ENCODE measurements around the gene SETBP1.

The SETBP1 gene

DNA sequence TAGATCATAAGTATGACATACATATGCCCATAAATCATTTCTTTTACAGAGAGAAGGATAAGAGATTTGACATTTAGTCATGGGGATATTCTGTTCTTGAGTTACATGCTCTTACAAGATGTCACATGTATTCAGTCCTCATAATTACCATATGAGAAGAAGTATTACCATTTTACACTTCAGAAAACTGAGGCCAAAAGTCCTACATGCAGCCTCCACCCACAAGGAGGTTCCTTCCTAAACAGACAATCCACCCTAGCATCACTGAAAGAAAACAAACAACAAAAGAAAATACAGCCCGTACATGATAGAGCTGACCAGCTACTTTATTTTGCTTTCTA lies 335.1 kb downstream of the SETBP1 start:
- H2AK5ac ChIP-seq (ENCODE audit: low read length, severe bottlenecking), result no peak overlapping the region
- H3K27me3 ChIP-seq (ENCODE audit: control insufficient read depth in 1 of 2, insufficient read depth in 1 of 2, low read length in 2 of 2), result no peaks in the 10 kb centered on the region
- H3K4me3 ChIP-seq (ENCODE audit: insufficient read depth in 1 of 2, low read depth in 1 of 2, low read length in 2 of 2), result peak overlapping the region in 1 of 2 experiments; percentile 74
- H4K8ac ChIP-seq (ENCODE audit: low read length), result no peak overlapping the region
- H2BK15ac ChIP-seq (ENCODE audit: low read depth, poor library complexity, severe bottlenecking), result no peak overlapping the region
- no peak overlapping the region for H3K4me2 ChIP-seq (ENCODE audit: low read length, poor library complexity, severe bottlenecking)
- no peak overlapping the region for H2BK12ac ChIP-seq (ENCODE audit: low read length in 2 of 2)
- H3K79me1 ChIP-seq (replicated peaks; ENCODE audit: low read length, poor library complexity, severe bottlenecking), result peaks cover 17% of the 10 kb centered on the region
- H3K23ac ChIP-seq (ENCODE audit: low read length in 2 of 2), result no peak overlapping the region
- no CpG with 5 or more reads among the region's 1 CpG for WGBS
- no peak overlapping the region for H2AFZ ChIP-seq (ENCODE audit: low read depth, low read length)
- no peak overlapping the region for H2BK5ac ChIP-seq (ENCODE audit: low read depth, low read length, poor library complexity, severe bottlenecking)
- H3K18ac ChIP-seq (ENCODE audit: low read depth in 1 of 2, low read length in 2 of 2), result peak overlapping the region in 1 of 2 experiments; percentile 72
- H3K9ac ChIP-seq (ENCODE audit: low read length), result peak overlapping the region; percentile 88
- no peak overlapping the region for H3K4ac ChIP-seq (ENCODE audit: low read depth in 1 of 2, low read length in 2 of 2)
- H3K27ac ChIP-seq (ENCODE audit: low read length, poor library complexity, severe bottlenecking), result no peak overlapping the region
- no peaks in the 10 kb centered on the region for H3K36me3 ChIP-seq (ENCODE audit: control insufficient read depth in 1 of 2, insufficient read depth in 2 of 2, low read depth in 1 of 2, low read length in 2 of 2)
- H2BK120ac ChIP-seq (ENCODE audit: low read depth, low read length), result no peak overlapping the region
- no peak for DNase-seq
- peaks cover 20% of the 10 kb centered on the region for H3K4me1 ChIP-seq (ENCODE audit: control insufficient read depth, insufficient read depth, low read depth, low read length)
- no peak overlapping the region for H3K14ac ChIP-seq (ENCODE audit: low read length in 2 of 2)
- H4K91ac ChIP-seq (ENCODE audit: low read length), result no peak overlapping the region
- no peaks in the 10 kb centered on the region for H3K9me3 ChIP-seq (ENCODE audit: control insufficient read depth, low read length)

DNA sequence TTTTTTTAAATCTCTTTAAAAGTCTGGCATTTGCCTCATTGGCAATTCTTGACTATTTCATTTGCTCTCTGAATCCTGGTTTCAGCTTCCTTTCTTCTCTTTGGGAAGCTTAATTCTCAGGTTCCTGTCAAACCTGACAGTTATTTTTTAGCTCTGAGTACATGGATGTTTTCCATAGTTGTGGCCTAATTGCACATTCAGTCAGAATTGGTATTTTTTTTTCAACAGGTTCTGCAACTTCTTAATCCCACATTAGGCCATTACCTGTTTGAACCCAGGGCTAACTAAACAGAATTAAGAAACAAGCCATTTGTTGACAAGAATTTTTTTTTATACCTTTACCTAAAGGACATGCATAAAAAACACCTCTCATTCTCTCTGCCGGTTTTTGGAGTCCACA lies 338.8 kb downstream of the SETBP1 start:
- Histone ChIP-seq H2BK12ac (ENCODE audit: low read length in 2 of 2) (no peak overlapping the region), H3K18ac (ENCODE audit: low read depth in 1 of 2, low read length in 2 of 2) (no peak overlapping the region)

DNA sequence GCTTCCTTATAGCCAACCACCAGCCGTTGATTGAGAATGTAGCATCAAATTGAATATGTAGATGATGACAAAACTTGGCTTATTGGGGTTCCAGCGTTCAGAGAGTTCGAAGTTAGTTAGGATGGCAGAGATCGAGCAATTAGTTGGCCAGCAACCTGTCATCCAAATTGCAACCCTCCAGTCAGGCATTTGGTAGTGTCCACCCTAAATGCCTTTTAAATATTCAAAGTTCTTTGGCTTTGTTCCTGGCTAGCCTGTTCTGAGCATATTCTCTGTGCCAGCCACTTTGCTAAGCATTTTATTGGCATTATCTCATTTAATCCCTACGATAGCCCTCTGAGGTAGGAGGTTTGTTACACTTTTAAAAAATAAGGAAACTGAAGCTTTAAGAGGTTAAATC lies 342.8 kb downstream of the SETBP1 start:
- H2BK120ac ChIP-seq (ENCODE audit: low read depth, low read length), result no peak overlapping the region
- H3K27ac ChIP-seq (ENCODE audit: low read length, poor library complexity, severe bottlenecking), result no peak overlapping the region

More for the DNA sequence above, 338.8 kb downstream of the SETBP1 start:
- Histone ChIP-seq H3K79me1 (replicated peaks; ENCODE audit: low read length, poor library complexity, severe bottlenecking) (peaks cover 11% of the 10 kb centered on the region), H3K36me3 (ENCODE audit: control insufficient read depth in 1 of 2, insufficient read depth in 2 of 2, low read depth in 1 of 2, low read length in 2 of 2) (no peaks in the 10 kb centered on the region), H2BK5ac (ENCODE audit: low read depth, low read length, poor library complexity, severe bottlenecking) (no peak overlapping the region), H3K4me3 (ENCODE audit: insufficient read depth in 1 of 2, low read depth in 1 of 2, low read length in 2 of 2) (no peak overlapping the region), H3K27ac (ENCODE audit: low read length, poor library complexity, severe bottlenecking) (no peak overlapping the region), H3K9ac (ENCODE audit: low read length) (no peak overlapping the region), H3K4ac (ENCODE audit: low read depth in 1 of 2, low read length in 2 of 2) (no peak overlapping the region), H4K91ac (ENCODE audit: low read length) (no peak overlapping the region), H3K4me1 (ENCODE audit: control insufficient read depth, insufficient read depth, low read depth, low read length) (peaks cover 15% of the 10 kb centered on the region), H2BK120ac (ENCODE audit: low read depth, low read length) (no peak overlapping the region), H3K23ac (ENCODE audit: low read length in 2 of 2) (no peak overlapping the region), H4K8ac (ENCODE audit: low read length) (no peak overlapping the region), H3K9me3 (ENCODE audit: control insufficient read depth, low read length) (no peaks in the 10 kb centered on the region), H3K14ac (ENCODE audit: low read length in 2 of 2) (no peak overlapping the region), H3K4me2 (ENCODE audit: low read length, poor library complexity, severe bottlenecking) (no peak overlapping the region), H3K27me3 (ENCODE audit: control insufficient read depth in 1 of 2, insufficient read depth in 1 of 2, low read length in 2 of 2) (no peaks in the 10 kb centered on the region), H2BK15ac (ENCODE audit: low read depth, poor library complexity, severe bottlenecking) (no peak overlapping the region), H2AFZ (ENCODE audit: low read depth, low read length) (no peak overlapping the region), H2AK5ac (ENCODE audit: low read length, severe bottlenecking) (no peak overlapping the region)
- WGBS, result 100% methylated on average over 1 of the region's 1 CpG
- no peak for DNase-seq

DNA sequence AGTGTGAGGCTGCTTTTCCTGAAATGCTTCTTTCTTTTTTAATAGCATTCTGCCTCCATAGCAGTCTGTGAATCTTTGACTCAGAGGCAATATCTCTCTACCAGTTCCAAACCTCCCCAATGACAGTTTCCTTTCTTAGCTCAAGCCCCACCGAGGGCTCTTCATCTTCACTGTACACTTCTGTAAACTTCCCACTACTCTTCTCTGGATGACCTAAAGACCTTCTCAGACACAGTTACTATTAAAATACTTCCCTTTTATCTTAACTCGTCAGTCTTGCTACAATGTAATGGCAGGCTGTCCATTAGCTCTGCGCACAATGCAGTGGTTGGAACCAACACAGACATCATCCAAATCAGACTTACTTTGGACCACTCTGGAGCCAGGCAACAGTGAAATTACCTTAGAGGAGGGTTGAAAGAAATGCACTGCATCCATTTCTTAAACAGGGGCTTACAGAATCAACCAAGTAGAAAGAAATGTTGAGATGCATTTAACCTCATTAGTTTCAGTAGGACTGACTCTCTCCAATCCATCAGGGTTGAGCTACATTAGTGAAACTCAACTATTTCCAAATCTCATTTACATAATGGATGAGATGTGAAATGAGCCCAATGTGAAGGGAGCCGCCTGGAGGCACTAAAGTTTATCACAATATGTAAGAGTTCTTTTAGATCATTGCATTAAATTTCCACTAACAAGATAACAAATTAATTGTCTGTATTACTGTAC lies 343.8 kb downstream of the SETBP1 start:
- no peak overlapping the region for H3K23ac ChIP-seq (ENCODE audit: low read length in 2 of 2)
- H3K18ac ChIP-seq (ENCODE audit: low read depth in 1 of 2, low read length in 2 of 2), result no peak overlapping the region
- no peak overlapping the region for H3K27ac ChIP-seq (ENCODE audit: low read length, poor library complexity, severe bottlenecking)
- 78% methylated on average over 3 of the region's 4 CpGs for WGBS
- no peaks in the 10 kb centered on the region for H3K27me3 ChIP-seq (ENCODE audit: control insufficient read depth in 1 of 2, insufficient read depth in 1 of 2, low read length in 2 of 2)
- H3K4ac ChIP-seq (ENCODE audit: low read depth in 1 of 2, low read length in 2 of 2), result no peak overlapping the region
- H3K36me3 ChIP-seq (ENCODE audit: control insufficient read depth in 1 of 2, insufficient read depth in 2 of 2, low read depth in 1 of 2, low read length in 2 of 2), result no peaks in the 10 kb centered on the region
- no peak overlapping the region for H2AFZ ChIP-seq (ENCODE audit: low read depth, low read length)
- H3K4me1 ChIP-seq (ENCODE audit: control insufficient read depth, insufficient read depth, low read depth, low read length), result no peaks in the 10 kb centered on the region
- no peak overlapping the region for H2BK5ac ChIP-seq (ENCODE audit: low read depth, low read length, poor library complexity, severe bottlenecking)
- H2BK12ac ChIP-seq (ENCODE audit: low read length in 2 of 2), result no peak overlapping the region
- no peak overlapping the region for H3K9ac ChIP-seq (ENCODE audit: low read length)
- H4K8ac ChIP-seq (ENCODE audit: low read length), result no peak overlapping the region
- no peak overlapping the region for H2AK5ac ChIP-seq (ENCODE audit: low read length, severe bottlenecking)
- no peak overlapping the region for H4K91ac ChIP-seq (ENCODE audit: low read length)
- no peak overlapping the region for H3K14ac ChIP-seq (ENCODE audit: low read length in 2 of 2)
- H3K79me1 ChIP-seq (replicated peaks; ENCODE audit: low read length, poor library complexity, severe bottlenecking), result peaks cover 3% of the 10 kb centered on the region
- H2BK120ac ChIP-seq (ENCODE audit: low read depth, low read length), result no peak overlapping the region
- H3K4me2 ChIP-seq (ENCODE audit: low read length, poor library complexity, severe bottlenecking), result no peak overlapping the region
- no peak overlapping the region for H2BK15ac ChIP-seq (ENCODE audit: low read depth, poor library complexity, severe bottlenecking)
- DNase-seq, result no peak
- no peaks in the 10 kb centered on the region for H3K9me3 ChIP-seq (ENCODE audit: control insufficient read depth, low read length)
- H3K4me3 ChIP-seq (ENCODE audit: insufficient read depth in 1 of 2, low read depth in 1 of 2, low read length in 2 of 2), result no peak overlapping the region

More for the DNA sequence above, 342.8 kb downstream of the SETBP1 start:
- no peak for DNase-seq
- H3K4ac ChIP-seq (ENCODE audit: low read depth in 1 of 2, low read length in 2 of 2), result no peak overlapping the region
- no peak overlapping the region for H2BK5ac ChIP-seq (ENCODE audit: low read depth, low read length, poor library complexity, severe bottlenecking)
- no peak overlapping the region for H2BK12ac ChIP-seq (ENCODE audit: low read length in 2 of 2)
- H3K23ac ChIP-seq (ENCODE audit: low read length in 2 of 2), result no peak overlapping the region
- no peak overlapping the region for H4K91ac ChIP-seq (ENCODE audit: low read length)
- H2AFZ ChIP-seq (ENCODE audit: low read depth, low read length), result no peak overlapping the region
- no peak overlapping the region for H3K9ac ChIP-seq (ENCODE audit: low read length)
- no peak overlapping the region for H2BK15ac ChIP-seq (ENCODE audit: low read depth, poor library complexity, severe bottlenecking)
- WGBS, result 98% methylated on average over 4 of the region's 5 CpGs
- H3K9me3 ChIP-seq (ENCODE audit: control insufficient read depth, low read length), result no peaks in the 10 kb centered on the region
- no peak overlapping the region for H3K4me2 ChIP-seq (ENCODE audit: low read length, poor library complexity, severe bottlenecking)
- H3K27me3 ChIP-seq (ENCODE audit: control insufficient read depth in 1 of 2, insufficient read depth in 1 of 2, low read length in 2 of 2), result no peaks in the 10 kb centered on the region
- H3K36me3 ChIP-seq (ENCODE audit: control insufficient read depth in 1 of 2, insufficient read depth in 2 of 2, low read depth in 1 of 2, low read length in 2 of 2), result no peaks in the 10 kb centered on the region
- no peaks in the 10 kb centered on the region for H3K4me1 ChIP-seq (ENCODE audit: control insufficient read depth, insufficient read depth, low read depth, low read length)
- H2AK5ac ChIP-seq (ENCODE audit: low read length, severe bottlenecking), result no peak overlapping the region
- H3K14ac ChIP-seq (ENCODE audit: low read length in 2 of 2), result no peak overlapping the region
- H3K18ac ChIP-seq (ENCODE audit: low read depth in 1 of 2, low read length in 2 of 2), result no peak overlapping the region
- no peak overlapping the region for H3K4me3 ChIP-seq (ENCODE audit: insufficient read depth in 1 of 2, low read depth in 1 of 2, low read length in 2 of 2)
- H4K8ac ChIP-seq (ENCODE audit: low read length), result no peak overlapping the region
- H3K79me1 ChIP-seq (replicated peaks; ENCODE audit: low read length, poor library complexity, severe bottlenecking), result peaks cover 7% of the 10 kb centered on the region
